ENCODE data around the gene TNRC6B.

The TNRC6B gene

GRCh38 chr22:40322818-40323447 is 145.2 kb downstream of the TNRC6B start:
- no peak for DNase-seq (ENCODE audit: low read depth, low spot score)

- DNase-seq (ENCODE audit: low read depth, low spot score): no peak
These were observed 146.0 kb downstream of the TNRC6B start for GRCh38 chr22:40323681-40324171.

GRCh38 chr22:40324468-40325305 is 147.0 kb downstream of the TNRC6B start:
- DNase-seq (ENCODE audit: low read depth, low spot score): no peak

GRCh38 chr22:40325315-40325714 is 147.6 kb downstream of the TNRC6B start:
- no peak for DNase-seq (ENCODE audit: low read depth, low spot score)

- no peak for DNase-seq (ENCODE audit: low read depth, low spot score)
These were observed 149.4 kb downstream of the TNRC6B start for GRCh38 chr22:40326905-40327735.

- no peak for DNase-seq (ENCODE audit: low read depth, low spot score)
These were observed 151.1 kb downstream of the TNRC6B start for GRCh38 chr22:40328546-40329456.

GRCh38 chr22:40329466-40329865 is 151.7 kb downstream of the TNRC6B start:
- DNase-seq (ENCODE audit: low read depth, low spot score): no peak

- DNase-seq (ENCODE audit: low read depth, low spot score): no peak
These were observed 152.4 kb downstream of the TNRC6B start for GRCh38 chr22:40330086-40330485.

GRCh38 chr22:40330615-40331014 is 152.9 kb downstream of the TNRC6B start:
- DNase-seq (ENCODE audit: low read depth, low spot score): no peak

GRCh38 chr22:40331706-40332105 is 154.0 kb downstream of the TNRC6B start:
- DNase-seq (ENCODE audit: low read depth, low spot score): no peak

GRCh38 chr22:40332319-40332781 is 154.6 kb downstream of the TNRC6B start:
- DNase-seq (ENCODE audit: low read depth, low spot score): no peak

- DNase-seq (ENCODE audit: low read depth, low spot score): no peak
These were observed 156.3 kb downstream of the TNRC6B start for GRCh38 chr22:40334060-40334459.

GRCh38 chr22:40334899-40335298 is 157.2 kb downstream of the TNRC6B start:
- no peak for DNase-seq (ENCODE audit: low read depth, low spot score)

GRCh38 chr22:40335358-40335757 is 157.6 kb downstream of the TNRC6B start:
- DNase-seq (ENCODE audit: low read depth, low spot score): no peak

- DNase-seq (ENCODE audit: low read depth, low spot score): no peak
These were observed 162.3 kb downstream of the TNRC6B start for GRCh38 chr22:40340044-40340443.

- no peak for DNase-seq (ENCODE audit: low read depth, low spot score)
These were observed 163.9 kb downstream of the TNRC6B start for GRCh38 chr22:40341604-40342003.

GRCh38 chr22:40342521-40342920 is 164.8 kb downstream of the TNRC6B start:
- no peak for DNase-seq (ENCODE audit: low read depth, low spot score)

GRCh38 chr22:40345271-40345670 is 167.5 kb downstream of the TNRC6B start:
- DNase-seq (ENCODE audit: low read depth, low spot score): no peak

GRCh38 chr22:40345815-40346184 is 168.1 kb downstream of the TNRC6B start:
- DNase-seq (ENCODE audit: low read depth, low spot score): no peak

GRCh38 chr22:40346185-40347118 is 168.7 kb downstream of the TNRC6B start, which contains the start of gene ADSL:
Gene ADSL, plus strand, starts transcription at chr22:40346500. Its CDS starts 59 bp downstream, at chr22:40346559.
- DNase-seq (ENCODE audit: low read depth, low spot score): peak; percentile 64

Data from activated CD4-positive, CD25-positive, alpha-beta regulatory T cell treated with anti-CD3 and anti-CD28 coated beads, Interleukin-2, amount 50 U/mL, for 16 hours (primary cell).